Measurements from ENCODE around the gene SHISAL2A.

Gene SHISAL2A

DNA sequence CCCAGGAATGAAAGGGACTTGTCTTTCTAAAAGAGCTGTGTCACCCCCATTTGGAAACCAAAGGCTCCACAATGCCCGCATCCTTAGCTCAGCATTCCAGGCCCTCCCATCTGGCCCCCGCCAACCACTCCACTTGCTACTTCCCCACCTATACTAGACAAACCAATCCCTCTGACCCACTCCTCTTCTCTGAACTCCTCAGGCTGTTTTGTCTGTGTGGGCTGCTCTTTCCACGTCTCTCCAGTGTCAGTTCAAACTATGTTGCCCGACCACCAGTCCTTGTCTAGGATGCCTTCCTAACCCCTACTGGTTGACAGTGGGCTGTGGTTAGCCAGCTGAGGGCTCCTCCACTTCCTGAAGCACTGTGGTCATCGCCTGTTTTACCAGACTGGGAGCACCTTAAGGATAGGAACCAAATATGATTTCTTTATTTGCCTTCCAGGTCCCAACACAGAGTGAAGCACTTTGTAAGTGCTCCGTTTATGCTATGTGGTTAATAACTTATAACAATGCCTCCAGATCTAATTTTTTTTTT is 73.2 kb downstream of the SHISAL2A start:
- POLR2A ChIA-PET: no interaction called here
- TF ChIP-seq, protein P1, sequence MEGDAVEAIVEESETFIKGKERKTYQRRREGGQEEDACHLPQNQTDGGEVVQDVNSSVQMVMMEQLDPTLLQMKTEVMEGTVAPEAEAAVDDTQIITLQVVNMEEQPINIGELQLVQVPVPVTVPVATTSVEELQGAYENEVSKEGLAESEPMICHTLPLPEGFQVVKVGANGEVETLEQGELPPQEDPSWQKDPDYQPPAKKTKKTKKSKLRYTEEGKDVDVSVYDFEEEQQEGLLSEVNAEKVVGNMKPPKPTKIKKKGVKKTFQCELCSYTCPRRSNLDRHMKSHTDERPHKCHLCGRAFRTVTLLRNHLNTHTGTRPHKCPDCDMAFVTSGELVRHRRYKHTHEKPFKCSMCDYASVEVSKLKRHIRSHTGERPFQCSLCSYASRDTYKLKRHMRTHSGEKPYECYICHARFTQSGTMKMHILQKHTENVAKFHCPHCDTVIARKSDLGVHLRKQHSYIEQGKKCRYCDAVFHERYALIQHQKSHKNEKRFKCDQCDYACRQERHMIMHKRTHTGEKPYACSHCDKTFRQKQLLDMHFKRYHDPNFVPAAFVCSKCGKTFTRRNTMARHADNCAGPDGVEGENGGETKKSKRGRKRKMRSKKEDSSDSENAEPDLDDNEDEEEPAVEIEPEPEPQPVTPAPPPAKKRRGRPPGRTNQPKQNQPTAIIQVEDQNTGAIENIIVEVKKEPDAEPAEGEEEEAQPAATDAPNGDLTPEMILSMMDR (IDR thresholded peaks at IDR 0.05; ENCODE audit: control extremely low read depth, extremely low read depth, low read depth, missing control alignments): no peak
- CTCF ChIA-PET: no interaction called here
- no peak for DNase-seq (ENCODE audit: extremely low spot score)
